GM19351 (cell line): Measurements from ENCODE around the gene BIRC7.

ENCODE experiments used
- ATAC-seq: cut with Tn5 transposase; IDR thresholded peaks from one replicate; pipeline ENCODE4 v1.9.1; 2021; ENCODE audit warnings: mild to moderate bottlenecking, moderate library complexity; ENCODE audit not compliant: unreplicated experiment

Gene BIRC7

DNA sequence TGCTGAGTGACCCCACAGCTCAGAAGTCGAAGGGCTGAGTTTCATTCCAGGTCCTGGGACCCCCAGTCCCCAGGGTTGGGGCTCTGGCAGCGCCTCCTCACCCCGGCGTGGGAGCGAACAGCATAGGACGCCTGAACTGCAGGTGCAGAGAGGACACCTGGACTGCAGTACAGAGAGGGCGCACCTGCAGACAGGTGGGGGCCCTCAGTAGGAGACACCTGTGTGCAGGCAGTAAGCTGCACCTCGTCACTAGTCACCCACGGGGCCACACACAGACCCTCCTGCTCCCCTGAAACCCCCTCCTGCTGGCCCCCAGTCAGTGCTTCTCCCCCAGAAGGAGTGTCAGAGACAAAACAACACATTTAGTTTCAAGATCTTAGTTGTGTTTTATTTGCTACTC is 27.1 kb downstream of the BIRC7 start:
- no peak for ATAC-seq

DNA sequence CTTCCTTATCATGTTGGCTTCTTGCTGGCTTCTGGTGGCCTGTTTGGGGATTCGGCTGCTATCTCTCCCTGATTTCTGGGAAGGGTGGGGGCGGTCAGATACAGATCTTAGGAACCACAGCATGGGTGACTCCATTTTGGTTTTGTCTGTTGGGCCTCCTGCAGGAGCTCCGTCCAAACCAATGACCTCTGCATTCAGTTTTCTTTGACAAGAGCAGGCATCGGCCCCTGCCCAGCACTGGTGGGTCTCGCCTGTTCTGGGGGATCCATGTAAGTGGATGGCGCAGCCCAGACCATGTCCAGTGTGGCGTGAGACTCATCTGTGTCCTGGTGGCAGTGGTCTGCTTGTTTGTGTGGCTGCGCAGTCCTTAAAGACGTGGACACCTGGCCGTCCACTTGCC is 28.3 kb downstream of the BIRC7 start:
- ATAC-seq: no peak

GRCh38 chr20:63264519-63264918 is 28.8 kb downstream of the BIRC7 start:
- no peak for ATAC-seq

- ATAC-seq: no peak
These were observed 30.3 kb downstream of the BIRC7 start for GRCh38 chr20:63265891-63266515.

DNA sequence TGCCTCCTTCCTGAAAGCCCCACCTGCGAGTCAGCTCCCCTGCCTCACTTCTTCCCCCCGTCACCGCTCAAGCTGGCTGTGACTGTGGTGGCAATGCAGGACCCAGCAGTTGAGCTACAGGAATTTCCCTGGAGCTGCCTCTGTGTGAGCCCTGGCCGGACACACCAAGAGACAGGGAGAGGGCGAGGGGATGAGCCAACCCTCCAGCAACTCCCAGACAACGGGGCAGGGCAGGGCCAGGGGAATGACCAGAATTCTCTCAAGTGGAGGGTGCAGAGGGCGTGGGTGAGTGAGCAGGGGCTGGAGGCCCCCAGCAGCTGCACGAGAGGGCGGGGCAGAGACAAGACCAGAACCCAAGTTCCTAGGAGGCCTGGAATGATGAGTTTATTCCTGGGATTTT is 32.0 kb downstream of the BIRC7 start:
- no peak for ATAC-seq

- no peak for ATAC-seq
These were observed 32.6 kb downstream of the BIRC7 start for GRCh38 chr20:63268256-63268655.

DNA sequence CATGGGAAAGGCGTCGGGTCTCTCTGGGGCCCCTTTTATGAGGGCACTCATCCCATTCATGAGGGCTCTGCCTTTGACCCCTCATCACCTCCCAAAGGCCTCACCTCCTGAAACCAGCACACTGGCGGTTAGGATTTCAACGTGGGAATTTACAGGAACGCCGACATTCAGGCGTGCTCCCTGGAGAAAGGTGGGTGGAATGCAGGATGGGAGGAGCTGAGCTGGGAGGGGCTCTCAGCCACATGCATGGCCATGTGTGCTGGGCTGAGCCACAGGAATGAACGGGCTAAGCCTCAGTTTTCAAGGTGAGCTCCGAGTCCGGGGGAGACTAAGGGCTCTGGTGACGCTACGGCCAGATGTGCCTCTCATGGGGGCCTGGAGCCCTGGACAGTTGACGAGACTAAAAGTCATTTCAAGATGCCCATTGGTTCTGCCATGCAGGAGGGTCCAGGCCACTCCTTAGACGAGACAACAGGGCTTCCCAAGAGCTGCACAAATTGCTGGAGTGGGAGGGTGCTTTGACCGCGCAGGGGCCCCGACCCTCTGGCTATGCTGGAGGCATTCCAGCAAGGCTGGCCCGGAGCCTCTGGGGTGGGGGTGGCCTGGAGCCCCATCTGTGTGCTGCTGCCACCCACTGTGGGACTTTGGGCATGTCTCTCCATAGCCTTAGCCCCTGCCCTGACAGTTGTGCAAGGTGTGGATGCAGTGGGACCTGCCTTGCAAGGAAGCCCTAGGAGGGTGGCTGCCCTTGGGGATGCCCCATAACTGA is 33.1 kb downstream of the BIRC7 start:
- no peak for ATAC-seq

DNA sequence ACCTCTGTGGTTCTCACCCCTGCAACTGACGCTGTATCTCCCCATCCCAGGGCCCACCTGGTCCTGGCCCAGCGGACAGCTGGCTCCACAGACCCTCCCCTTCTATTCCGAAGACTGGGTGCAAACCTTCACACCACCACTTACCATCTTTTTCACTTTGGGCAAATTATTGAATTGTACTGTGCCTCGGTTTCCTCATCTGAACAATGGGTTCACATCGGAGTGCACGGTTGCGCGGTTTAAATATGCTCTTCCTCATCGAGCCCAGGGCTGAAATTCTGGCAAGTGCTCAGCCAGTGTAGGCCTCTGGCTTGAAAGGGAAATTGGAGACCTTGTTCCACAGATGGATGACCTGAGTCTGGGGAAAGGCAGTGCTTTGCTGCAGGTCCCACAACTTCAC is 34.0 kb downstream of the BIRC7 start:
- ATAC-seq: no peak

DNA sequence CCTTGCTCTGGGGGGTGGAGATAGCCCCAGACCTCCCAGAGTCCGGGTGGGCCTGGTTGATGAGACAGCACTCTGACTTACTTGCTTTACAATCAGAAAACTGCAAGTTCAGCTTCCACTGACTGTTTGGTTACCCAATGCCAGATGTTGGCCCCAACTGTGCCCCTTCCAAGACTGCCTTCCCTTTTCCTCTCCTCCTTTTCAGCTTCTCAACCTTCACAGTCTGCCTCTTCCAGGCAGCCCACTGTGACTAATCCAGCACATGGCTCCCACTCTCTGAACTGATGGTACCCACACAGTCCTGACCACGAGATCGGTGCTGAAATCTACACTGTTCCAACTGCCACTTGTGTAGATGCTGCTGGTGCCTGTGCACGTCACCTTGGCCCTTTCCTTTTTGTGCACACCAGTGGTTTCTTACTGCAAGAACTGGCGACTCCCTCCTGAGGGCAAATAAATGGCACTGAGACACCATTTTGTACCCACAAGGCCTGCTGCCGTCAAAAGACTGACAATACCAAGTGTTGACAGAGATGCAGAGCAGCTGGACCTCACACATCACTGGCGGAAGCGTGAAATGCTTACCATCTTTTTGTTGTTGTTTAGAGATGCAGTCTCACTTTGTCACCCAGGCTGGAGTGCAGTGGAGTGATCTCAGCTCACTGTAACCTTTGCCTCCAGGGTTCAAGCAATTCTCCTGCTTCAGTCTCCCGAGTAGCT is 35.1 kb downstream of the BIRC7 start:
- no peak for ATAC-seq

DNA sequence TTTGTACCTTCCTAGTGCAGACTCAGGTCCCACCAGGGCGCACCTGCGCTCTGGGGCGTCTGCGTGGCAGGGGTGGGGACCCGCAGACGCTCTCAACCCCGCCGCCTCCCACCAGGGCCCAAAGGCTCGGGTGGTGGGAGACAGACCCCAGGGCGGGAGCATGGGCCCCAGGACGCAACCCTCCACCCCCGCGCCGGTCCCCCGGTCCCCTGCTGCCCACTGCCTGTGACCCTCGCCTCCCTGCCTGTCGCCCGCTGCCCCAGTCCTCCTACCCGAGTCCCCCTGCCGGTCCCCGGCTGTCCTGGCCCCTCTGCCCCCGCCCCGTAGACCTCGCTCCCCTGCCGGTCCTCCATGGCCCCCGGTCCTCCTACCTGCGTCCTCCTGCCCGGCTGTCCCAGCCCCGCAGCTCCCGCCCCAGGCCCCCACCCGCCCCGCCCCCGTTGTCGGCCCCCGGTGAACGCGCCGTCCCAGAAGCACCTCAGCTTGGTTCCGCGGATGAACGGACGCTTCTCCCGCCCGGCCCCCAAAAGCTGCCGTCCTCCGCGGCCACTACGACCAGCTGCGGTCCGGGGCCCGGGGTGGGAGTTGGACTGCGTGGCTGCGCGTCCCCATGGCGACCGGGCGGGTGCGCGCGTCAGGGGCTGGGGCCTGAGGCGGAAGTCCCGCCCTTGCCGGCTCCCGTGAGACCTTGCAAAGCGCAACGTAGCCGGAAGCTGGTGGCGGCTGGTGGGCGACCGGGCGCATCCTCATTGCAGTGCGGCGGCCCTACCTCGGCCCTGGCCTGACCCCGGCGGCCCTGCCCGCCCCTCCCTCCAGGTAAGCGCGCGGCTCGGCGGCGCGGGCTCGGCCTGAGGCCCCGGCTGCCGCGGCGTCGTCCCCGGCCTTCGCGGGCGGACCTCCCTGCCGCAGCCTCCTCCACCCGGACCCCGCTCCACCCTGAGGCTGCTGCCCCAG is 36.7 kb downstream of the BIRC7 start, which contains the start of gene ARFGAP1:
ARFGAP1 (plus strand) TSS at position 709 of the 954 bp plus-strand sequence. CDS start 2,768 bp downstream, outside the sequence.
- ATAC-seq: peak; percentile 94

DNA sequence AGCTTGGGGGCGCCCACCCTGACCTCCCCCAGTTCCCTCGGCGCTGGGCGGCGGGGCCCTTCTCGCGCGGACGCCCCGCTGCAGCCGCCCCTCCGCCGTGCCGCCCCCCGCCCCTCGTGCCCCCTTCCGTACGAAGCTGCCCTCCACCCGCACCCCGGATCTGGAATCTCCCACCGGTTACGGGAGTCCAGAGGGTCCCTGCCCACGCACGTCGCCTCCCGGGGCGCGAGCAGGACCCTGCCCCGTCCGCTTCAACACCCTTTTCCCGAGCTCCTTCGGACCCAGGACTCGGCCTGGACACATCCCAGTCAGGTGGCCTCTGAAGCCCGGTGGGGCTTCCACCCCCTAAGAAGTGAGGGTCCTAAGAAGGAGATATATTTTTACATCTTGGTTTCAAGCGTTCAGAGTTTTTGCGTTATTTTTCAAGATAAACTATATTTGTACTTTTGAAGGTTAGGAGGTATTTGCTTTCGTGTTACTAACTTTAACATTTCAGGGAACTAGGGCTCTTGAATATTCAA is 37.4 kb downstream of the BIRC7 start:
- ATAC-seq: no peak

- no peak for ATAC-seq
These were observed 38.1 kb downstream of the BIRC7 start for GRCh38 chr20:63273635-63274380.

DNA sequence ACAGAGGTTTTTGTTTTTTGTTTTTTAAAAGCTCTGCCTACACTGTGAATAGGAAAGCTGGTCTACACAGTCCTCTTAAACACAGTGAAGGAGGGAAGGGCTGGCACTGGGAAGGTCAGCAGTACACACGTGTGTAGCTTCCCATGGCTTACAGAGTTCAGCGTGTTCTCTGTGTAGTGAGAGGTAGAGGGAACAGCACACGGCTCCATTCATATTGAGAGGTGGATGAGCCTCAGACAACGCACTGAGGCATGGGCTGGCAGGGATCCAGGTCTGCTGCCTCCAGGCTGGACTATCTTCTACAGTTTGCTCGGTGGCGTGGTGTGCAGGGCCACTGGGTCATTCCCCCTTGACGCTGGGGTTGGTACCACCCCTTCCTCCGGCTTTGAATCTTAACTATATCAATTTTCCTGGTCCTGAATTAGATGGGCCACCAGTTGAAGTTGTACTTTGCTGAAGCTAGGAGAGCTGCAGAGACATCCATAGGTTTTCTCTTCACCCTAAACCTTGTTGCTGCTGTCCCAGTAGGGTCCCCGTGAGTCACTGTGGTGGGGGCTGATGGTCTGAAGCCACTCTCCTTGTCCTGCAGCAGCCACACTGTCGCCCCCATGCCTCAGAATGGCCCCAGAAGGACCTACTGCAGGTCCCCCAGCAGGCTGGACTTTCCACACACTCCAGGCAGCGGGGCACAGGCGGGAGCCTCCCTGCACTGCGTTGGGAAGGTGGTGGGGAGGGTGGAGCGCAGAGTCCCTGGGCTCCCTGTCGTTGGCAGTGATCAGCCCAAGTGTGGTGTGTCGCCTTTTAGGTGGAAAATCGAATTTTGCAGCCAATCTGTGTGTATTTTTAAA is 38.9 kb downstream of the BIRC7 start:
- ATAC-seq: no peak

DNA sequence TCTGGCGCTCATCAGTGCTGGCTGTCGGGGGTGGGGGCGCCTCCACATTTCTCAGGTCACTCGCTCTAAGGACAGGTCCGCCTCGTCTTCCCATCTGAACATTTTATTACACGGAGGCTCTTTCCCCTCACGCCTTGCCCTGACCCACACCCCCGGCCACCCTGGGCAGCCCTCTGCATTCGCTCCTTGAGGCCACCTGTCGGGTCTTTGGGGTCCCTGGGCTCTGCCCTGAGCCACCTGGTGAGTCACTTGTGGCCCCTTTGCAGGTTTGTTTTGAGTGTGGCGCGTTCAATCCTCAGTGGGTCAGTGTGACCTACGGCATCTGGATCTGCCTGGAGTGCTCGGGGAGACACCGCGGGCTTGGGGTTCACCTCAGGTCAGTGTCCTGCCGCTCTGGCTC is 40.1 kb downstream of the BIRC7 start:
- ATAC-seq: no peak

DNA sequence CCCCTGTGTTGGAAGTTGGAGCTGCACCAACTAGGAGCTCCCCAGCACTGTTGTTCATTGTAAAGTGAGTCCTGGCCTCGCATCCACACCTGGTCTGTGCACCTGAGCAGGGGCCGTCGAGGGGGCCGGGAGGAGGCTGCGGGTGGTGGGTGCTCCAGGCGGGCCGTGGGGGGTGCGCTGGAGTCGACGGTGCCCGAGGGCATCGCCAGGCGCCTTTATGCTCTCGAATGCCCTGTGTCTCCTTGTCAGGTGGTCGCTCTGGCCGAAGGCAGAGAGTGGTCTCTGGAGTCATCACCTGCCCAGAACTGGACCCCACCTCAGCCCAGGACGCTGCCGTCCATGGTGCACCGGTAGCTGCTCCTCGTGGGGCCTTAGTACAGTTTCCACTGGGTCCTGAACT is 41.3 kb downstream of the BIRC7 start:
- ATAC-seq: no peak

DNA sequence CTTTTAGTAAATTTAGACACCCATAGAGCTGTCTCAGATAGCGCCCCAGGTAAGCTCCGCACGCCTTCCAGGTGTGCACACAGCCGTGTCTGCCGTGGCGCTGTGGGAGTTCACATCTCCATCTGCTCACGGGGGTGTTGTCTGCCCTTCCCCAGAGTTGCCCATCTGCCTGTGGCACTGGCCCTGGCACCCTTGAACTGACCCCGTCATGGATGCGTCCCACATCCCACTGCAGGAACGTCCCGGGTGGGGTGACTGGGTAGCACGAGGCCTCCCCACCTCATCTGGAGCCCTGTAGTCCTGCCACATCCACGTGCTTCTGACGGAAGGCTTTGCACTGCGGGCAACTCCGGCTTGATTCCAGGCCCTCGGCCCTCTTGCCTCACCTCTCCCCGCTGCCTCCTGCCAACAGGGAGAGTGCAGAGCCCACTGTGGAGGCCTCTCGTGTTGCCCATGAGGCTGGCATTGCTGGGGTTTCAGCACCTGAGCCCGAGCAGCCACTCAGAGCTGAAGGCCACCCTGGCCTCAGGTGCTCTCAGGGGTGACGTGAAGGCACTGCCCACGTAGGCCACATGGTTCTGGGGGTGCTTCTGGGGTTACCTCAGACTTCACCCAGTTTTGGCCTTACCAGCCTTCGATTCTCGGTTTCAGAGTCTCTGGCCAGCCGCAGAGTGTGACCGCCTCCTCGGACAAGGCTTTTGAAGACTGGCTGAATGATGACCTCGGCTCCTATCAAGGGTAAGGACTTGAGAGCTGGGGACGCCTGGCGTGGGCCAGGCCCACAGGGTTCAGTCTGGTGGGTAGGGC is 42.0 kb downstream of the BIRC7 start:
- ATAC-seq: no peak

- no peak for ATAC-seq
These were observed 43.0 kb downstream of the BIRC7 start for GRCh38 chr20:63278661-63279060.

DNA sequence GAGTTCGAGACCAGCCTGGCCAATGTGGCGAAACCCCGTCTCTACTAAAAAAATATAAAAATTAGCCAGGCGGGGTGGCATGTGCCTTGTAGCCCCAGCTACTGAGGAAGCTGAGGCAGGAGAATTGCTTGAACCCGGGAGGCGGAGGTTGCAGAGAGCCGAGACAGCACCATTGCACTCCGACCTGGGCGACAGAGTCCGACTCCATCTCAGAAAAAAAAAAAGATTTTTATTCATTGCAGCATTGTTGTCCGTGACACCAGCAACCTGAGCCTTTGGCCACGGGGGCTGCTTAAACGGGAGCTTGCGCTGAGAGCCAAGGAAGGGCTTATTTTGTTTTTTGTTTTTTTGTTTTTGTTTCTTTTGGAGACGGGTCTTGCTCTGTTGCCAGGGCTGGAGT is 44.2 kb downstream of the BIRC7 start:
- no peak for ATAC-seq
